GM12865 (cell line): ENCODE results near the gene SLC2A1.

Experiments
- DNase-seq: peaks from one replicate; pipeline ENCODE4 v3.0.0; 2010; ENCODE audit warnings: low read depth
- H3K4me3 ChIP-seq: 2 replicates; pipeline ENCODE4 v1.5.1; 2011; ENCODE audit warnings: mild to moderate bottlenecking, low read depth, low read length, control low read depth
- TF ChIP-seq, protein P1 (sequence below): IDR thresholded peaks from 2 replicates; pipeline ENCODE4 v1.5.1; 2011; ENCODE audit warnings: low read length, control low read depth, low read depth, inconsistent platforms; ENCODE audit not compliant: insufficient read depth; ENCODE audit errors: missing control alignments

The SLC2A1 gene

DNA sequence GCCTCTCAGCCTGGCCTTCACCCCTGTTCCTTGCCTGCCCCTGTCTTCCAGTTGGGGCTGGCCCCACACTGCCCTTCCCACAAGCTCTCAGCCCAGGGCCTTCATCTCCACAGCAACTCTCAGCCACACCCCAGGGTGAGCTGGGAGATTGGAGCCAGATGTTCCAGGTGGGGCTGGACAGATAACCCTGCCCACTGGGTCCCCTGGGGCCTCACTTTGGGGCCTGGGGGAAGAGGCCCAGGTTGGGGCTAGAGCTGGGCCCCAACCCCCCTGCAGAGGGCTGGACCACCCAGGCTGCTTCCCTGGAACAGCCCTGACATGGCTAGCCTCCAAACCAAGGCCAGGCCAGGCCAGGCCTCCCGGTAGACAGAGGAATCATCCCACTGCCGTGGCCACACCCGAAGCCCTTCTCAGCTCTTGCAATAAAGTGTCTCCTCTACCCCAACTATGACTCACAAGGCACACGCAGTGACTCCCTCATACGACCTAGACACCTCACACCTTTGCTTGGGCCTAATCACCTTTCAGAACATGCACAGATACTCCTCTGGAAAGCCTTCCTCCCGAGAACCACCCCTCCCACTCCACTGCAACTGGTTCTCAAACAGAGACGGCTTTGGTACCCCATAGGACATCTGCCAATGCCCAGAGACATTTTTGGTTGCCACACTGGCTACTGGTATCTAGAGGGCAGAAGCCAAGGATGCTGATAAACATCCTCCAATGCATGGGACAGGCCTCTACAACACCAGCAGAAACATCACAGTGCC lies 22.2 kb downstream of the SLC2A1 start:
- DNase-seq, result peak; percentile 12
- no peak overlapping the region for H3K4me3 ChIP-seq
- TF ChIP-seq, protein P1, sequence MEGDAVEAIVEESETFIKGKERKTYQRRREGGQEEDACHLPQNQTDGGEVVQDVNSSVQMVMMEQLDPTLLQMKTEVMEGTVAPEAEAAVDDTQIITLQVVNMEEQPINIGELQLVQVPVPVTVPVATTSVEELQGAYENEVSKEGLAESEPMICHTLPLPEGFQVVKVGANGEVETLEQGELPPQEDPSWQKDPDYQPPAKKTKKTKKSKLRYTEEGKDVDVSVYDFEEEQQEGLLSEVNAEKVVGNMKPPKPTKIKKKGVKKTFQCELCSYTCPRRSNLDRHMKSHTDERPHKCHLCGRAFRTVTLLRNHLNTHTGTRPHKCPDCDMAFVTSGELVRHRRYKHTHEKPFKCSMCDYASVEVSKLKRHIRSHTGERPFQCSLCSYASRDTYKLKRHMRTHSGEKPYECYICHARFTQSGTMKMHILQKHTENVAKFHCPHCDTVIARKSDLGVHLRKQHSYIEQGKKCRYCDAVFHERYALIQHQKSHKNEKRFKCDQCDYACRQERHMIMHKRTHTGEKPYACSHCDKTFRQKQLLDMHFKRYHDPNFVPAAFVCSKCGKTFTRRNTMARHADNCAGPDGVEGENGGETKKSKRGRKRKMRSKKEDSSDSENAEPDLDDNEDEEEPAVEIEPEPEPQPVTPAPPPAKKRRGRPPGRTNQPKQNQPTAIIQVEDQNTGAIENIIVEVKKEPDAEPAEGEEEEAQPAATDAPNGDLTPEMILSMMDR, result no peak

DNA sequence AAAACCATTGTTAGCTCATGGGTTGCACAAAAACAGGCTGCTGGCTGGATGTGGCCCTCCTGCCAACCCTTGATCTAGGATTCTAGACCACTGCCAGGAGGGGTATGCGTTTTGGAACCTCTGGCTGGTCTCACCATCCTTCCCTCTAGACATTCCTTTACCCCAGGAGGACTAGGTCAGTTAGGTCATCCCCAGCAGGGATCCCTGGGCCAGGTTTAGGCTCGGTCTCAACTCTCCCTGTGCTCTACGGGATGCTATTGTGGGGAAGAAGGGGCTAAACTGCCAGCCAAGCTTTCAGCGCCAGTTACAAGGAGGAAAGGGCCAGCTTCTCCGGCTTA lies 22.7 kb downstream of the SLC2A1 start:
- DNase-seq, result no peak
- TF ChIP-seq, protein P1, result no peak
- H3K4me3 ChIP-seq, result no peak overlapping the region

DNA sequence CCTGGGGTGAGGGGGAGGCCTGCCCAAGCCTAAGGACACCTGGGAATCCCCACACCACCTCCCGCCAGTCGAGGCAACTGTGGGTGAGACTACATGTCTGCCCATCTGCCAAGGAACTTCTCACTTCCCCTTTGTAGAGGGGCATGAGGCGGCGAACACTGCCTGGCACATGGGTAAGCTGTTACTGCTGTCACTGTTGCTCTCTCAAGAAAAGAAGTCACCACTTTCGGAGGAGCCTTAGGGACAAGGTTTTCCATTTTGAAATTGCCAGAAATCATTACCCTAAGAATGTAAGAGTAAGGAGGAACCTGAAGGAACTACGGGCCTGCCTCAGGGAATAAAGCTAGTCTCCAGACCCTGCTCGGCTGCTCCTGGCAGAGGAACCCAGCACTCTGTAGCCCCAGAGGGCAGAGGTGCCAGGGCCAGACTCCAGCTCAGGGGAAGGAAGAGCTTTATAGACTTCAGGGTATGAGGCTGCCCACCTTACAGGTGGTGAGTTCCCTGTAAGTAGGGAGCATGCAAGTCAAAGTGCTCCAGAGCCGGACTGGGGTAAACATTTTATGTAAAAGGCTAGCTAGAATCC lies 23.3 kb downstream of the SLC2A1 start:
- H3K4me3 ChIP-seq, result peak overlapping the region; percentile 13; the same call in 1 of the 2 replicates
- peak; percentile 65 for DNase-seq
- TF ChIP-seq, protein P1, result no peak

DNA sequence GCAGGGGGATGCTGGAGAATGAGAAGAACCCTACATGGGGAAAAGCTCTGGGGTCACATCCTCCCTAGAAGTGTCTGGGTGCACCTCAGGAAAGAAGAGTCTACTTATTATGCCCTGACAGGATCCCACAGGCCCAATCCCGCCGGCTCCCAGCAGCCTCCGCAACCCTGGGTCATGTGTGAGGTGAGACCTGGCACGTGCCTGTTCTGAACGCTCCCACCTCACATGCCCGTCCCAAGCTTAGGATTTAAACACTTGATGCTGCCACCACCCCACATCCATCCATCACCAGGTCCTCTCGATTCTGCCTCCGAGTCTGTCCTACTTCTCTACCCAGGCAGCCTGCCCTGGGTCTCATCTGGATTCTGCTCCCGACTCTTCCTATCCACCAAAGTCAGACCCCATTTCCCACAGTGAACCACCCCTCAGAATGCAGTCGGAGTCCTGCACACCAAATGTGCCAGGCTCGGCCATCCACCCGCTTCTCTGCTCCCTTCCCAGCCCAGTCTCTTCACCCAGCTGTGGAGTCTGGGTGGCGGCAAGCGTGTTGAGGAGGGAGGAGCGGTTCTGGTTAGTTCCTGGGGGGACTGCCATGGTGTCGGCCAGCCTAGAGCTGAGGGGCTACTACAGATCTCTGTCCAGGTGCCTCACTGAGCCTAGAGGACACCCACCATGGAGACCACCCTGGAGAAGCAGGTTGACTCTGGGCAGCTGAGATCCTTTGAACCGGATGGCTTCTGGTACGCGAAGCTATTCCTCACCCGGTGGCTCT lies 23.9 kb downstream of the SLC2A1 start:
- peak overlapping the region; percentile 13; the same call in 1 of the 2 replicates for H3K4me3 ChIP-seq
- peak; percentile 6 for DNase-seq
- TF ChIP-seq, protein P1, result no peak

DNA sequence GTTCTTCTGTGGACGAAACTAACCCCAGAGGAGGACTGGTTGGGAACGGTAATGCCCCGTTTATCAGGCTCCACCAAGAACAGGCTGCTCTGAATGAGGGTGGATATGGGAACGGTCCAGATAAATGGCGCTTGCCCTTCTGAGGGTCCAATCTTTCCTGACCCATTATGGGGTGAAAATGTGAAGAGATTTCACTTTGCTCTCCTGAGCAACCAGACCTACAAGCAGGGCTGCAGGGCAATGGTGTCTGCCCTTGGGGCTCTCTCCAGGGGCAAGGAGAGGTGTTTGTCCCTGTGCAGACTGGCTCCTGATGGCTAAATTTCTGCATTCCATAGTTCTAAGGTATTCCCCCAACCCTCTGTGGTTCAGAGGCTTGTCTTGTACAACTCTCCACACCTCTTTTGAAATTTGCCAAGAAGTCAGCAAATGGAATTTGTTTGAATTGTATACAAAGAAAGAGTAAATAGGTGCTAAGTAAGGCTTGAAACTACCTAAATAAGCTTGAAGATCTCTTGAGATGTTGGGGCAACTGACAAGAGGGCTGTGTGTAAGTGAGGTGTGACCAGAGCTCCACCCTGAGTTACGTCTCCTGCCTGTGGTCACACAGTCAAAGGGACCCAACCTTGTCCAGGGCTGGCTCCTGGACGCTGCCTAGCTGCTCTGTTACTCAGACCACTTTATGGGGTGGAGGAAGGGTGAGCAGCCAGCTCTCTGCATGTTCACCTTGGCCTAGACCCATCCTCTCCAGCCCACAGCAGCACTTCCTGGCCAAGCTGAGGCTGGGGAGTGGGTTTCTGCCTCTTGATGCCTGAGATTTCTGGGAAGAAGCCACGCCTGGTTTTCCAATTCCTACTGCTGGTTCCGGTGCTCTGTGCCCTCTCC lies 24.8 kb downstream of the SLC2A1 start:
- no peak overlapping the region; the same call in none of the 2 replicates for H3K4me3 ChIP-seq
- DNase-seq, result peak; percentile 43
- TF ChIP-seq, protein P1, result no peak

DNA sequence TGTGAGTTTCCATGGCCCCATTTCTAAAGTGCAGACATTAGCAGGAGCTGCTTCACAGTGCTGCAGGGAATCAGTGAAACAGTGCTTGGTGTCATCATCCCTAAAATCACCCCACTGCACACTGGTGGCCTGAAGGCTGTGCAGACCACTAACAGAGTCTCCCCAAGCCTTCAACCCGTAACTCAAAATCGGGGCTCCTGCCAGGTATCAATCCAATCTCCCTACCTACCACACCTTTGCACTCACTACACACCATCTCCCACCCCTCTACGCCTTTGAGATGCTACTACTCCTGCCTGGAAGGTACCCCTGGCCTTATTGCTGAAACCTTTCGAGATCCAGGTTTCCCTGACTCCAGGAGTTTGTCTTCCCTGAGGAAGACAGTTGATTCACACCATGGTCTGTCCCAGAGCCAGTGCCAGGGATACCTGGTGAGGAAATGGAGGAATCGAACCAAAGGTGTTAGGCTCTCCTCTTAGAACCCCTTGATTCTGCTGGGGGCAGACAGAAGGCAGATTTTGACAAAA lies 25.5 kb downstream of the SLC2A1 start:
- DNase-seq, result peak; percentile 15
- peak overlapping the region; percentile 43 for H3K4me3 ChIP-seq

More for the DNA sequence above, 25.5 kb downstream of the SLC2A1 start:
- TF ChIP-seq, protein P1, result no peak
